Activated naive CD8-positive, alpha-beta T cell treated with anti-CD3 and anti-CD28 coated beads, Interleukin-2, amount 10 ng/mL, durations not matched to agents 7 days and 5 days (primary cell): ENCODE measurements around the gene CCDC86. TPM values are rescaled to one million over a fixed set of nuclear protein-coding genes. Genes with fewer than 3 reads are reported as not detected.
A peak's percentile ranks its signal among the peaks of the same experiment; 100 is the strongest.

Experiments used
- ATAC-seq: fragments of 150-1000 bp; cut with Tn5 transposase; one replicate; pipeline ENCODE4 v1.10.0; 2021; ENCODE audit warnings: low read depth, moderate library complexity
- POLR2A ChIA-PET: fragments of 350-600 bp; sonication (Branson Sonifier 250); formaldehyde crosslinking; loops from one replicate; lab custom pipeline; 2021; ENCODE audit warnings: antibody characterized with exemption; lab: Charles Lee
- DNase-seq: peaks from one replicate; pipeline ENCODE4 v3.0.0; 2021
- H3K27ac Mint-ChIP-seq: one replicate; pipeline ENCODE4 v1.8.0; 2022; ENCODE audit warnings: mild to moderate bottlenecking, mixed read lengths
- H3K27me3 Mint-ChIP-seq: one replicate; pipeline ENCODE4 v1.8.0; 2022; ENCODE audit warnings: mild to moderate bottlenecking, moderate library complexity, mixed read lengths
- H3K36me3 Mint-ChIP-seq: one replicate; pipeline ENCODE4 v1.8.0; 2021; ENCODE audit warnings: mild to moderate bottlenecking, mixed read lengths
- H3K4me1 Mint-ChIP-seq: one replicate; pipeline ENCODE4 v1.8.0; 2021; ENCODE audit warnings: mixed read lengths
- H3K4me3 Mint-ChIP-seq: one replicate; pipeline ENCODE4 v1.8.0; 2022; ENCODE audit warnings: mild to moderate bottlenecking, moderate library complexity, mixed read lengths
- H3K9me3 Mint-ChIP-seq: one replicate; pipeline ENCODE4 v1.8.0; 2021; ENCODE audit warnings: mixed read lengths
- total RNA-seq, 2 experiments: library from RNA; stranded (reverse); gene quantifications; one replicate each; pipeline ENCODE4 v1.2.3, GENCODE V29; 2021

CCDC86 gene
- total RNA-seq, 2 experiments from 2014 or later = 16.9 to 17.1 TPM

DNA sequence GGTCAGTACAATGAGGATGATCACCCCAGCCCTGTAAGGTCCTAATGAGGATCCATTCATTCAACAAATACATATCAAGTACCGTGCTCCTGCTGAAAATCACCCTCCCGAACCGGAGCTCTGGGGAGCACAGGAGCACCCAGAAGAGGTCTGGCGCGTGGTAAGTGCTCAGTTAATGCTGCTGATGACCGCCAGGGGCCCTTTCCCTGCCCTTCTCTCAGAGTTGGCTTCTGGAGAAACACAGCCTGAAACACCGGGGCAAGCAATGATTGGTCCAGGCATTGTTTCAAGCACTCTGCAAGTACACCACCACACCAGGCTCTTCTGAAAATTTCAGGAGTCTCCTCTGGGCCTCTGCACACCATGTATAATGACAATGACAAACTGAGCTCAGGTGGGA lies 3.8 kb upstream of the CCDC86 start:
- no peak overlapping the region for H3K27ac Mint-ChIP-seq
- POLR2A ChIA-PET = no interaction called here
- DNase-seq (no peak), ATAC-seq (no peak)
- H3K4me1 Mint-ChIP-seq = peaks cover 29% of the 10 kb centered on the region
- H3K36me3 Mint-ChIP-seq = no peaks in the 10 kb centered on the region
- no peaks in the 10 kb centered on the region for H3K9me3 Mint-ChIP-seq
- H3K27me3 Mint-ChIP-seq = no peaks in the 10 kb centered on the region
- H3K4me3 Mint-ChIP-seq = no peak overlapping the region

DNA sequence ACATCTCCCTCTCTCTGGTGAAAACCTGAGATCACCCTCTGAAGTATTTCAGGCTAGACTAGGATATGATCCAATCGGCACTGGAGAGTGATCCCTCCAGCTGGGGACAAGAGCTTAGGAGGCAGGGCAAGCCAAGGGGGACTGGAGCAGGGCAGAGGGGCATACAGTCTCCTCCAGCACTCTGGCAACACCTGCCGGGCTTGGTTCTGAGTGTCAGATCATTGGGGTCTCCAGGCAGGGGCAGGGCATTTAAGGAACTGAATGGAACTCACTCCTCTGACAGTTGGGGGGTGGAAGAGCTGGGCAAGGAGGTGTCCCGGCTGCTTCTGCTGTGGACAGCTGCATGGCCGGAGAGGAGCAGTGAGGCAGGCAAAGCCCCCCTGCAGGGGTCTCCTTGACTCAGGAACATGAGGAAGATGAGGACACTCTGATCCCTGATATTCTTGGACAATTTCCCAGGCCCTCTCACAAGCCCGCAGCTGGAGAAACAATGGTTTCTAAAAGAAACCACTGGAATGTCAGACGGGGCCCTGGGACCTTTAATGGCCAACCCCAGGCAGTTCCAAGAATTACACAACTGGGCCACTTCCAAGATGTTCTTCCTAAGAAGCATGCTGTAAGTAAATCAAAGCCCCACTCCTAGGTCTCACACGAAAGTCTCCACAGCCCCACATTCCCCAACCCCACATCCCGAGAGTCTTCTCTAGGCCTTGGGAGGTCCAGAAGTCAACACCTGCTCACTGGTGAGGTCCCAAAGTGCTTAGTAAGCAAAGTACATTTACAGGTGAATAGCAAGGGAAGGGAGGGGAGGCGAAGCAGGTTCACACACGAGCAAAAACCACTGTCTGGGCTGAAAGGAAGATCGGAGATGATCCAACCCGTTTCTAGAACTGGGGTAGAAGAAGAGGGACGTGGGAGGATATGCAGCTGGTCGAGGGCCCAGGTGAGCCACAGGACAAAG lies 1.2 kb upstream of the CCDC86 start:
- H3K27me3 Mint-ChIP-seq = no peaks in the 10 kb centered on the region
- H3K27ac Mint-ChIP-seq = peak overlapping the region; percentile 94
- peaks cover 42% of the 10 kb centered on the region for H3K4me1 Mint-ChIP-seq
- H3K9me3 Mint-ChIP-seq = no peaks in the 10 kb centered on the region
- POLR2A ChIA-PET = interaction anchor here (2.6 kb wide), 1 partner anchor 28 kb away, joined by 10 read pairs; no protein-coding TSS in a partner anchor
- DNase-seq (no peak), ATAC-seq (no peak)
- H3K4me3 Mint-ChIP-seq = peak overlapping the region; percentile 29
- H3K36me3 Mint-ChIP-seq = peaks cover 4% of the 10 kb centered on the region

DNA sequence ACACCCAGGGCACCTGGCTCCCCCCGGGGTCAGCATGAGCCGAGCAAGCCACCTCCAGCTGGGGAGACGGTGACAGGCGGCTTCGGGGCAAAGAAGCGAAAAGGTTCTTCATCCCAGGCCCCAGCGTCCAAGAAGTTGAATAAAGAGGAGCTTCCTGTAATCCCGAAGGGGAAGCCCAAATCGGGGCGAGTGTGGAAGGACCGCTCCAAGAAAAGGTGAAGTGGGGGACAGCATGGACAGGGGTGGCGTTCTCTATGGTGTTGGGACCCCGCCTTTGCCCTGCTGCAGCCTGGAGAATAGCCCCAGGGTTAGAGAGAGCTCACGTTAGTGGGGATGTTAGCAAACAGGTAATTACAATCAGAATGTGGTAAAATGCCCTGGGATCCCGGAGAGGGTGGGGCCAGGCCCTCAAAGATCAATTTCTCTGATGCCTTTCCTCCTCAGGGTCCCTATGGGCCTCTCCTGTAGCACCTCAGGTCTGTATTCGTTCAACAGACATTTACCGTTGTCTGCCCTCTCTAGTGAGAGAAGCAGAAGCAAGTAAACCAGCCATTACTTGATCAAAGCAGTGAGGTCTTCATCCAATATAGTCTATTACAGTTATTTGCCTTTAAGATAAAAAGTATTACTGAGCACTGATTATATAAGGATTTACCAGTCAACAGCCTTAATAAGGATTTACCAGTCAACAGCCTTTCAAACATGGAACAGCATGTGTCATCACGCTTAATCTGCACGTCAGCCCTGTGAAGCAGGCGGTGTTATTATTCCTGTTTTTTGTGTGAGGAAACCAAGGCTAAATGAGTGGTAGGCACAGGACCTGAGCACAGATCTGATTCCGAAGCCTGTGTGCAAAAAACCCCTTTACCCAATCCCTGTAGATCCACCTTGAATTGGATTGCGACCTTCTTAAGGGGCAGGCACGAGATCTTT lies 1.0 kb downstream of the CCDC86 start:
- peaks cover 4% of the 10 kb centered on the region for H3K36me3 Mint-ChIP-seq
- DNase-seq (no peak), ATAC-seq (no peak)
- no peaks in the 10 kb centered on the region for H3K27me3 Mint-ChIP-seq
- POLR2A ChIA-PET = interaction anchor here (0.7 to 2.6 kb wide), 5 partner anchors 13 to 71 kb away, joined by 3 to 13 read pairs (median 6); partner anchors contain the start of genes PTGDR2, TMEM109 and ZP1
- peaks cover 35% of the 10 kb centered on the region for H3K4me1 Mint-ChIP-seq
- H3K4me3 Mint-ChIP-seq = peak overlapping the region; percentile 89
- H3K27ac Mint-ChIP-seq = peak overlapping the region; percentile 94
- no peaks in the 10 kb centered on the region for H3K9me3 Mint-ChIP-seq

DNA sequence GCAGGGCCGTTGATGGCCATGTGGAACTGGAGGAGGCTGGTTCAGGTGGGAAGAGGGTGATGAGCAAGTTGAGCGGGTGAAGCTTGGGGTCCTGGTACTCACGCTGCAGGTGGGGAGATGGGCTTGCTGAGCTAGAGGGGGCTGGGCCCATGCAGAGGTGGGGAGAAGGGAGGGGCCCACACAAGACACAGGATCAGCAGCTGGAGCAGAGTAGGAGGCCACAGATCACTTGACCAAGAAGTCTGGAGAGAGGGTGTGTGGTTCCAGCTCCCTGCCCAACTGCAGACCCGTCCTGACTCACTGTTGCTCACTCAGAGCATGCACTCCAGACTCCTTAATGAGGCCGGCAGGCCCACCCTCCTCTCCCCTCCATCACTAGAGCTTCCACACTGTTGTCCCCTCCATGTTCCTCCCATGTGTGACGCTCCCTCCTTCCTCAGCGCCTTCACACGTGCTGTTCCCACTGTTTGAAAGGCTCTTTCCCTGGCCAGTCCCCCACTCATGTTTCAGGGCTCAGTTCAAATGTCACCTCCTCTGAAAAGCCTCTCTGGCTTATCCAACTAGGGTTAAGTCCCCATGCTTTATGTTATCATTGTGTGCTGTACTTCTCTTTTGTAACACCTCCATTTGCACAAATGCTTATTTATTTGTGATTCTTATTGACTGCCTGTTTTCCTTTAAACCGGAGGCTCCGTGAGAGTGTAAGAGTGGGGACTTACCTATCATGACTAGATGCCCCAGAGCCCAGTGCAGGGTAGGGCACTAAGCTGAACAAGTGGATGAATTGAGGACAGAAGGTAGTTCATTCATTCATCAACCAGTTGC lies 2.3 kb downstream of the CCDC86 start:
- peak overlapping the region; percentile 89 for H3K4me3 Mint-ChIP-seq
- no peak for DNase-seq
- H3K36me3 Mint-ChIP-seq = peaks cover 4% of the 10 kb centered on the region
- no peaks in the 10 kb centered on the region for H3K27me3 Mint-ChIP-seq
- ATAC-seq = no peak
- peak overlapping the region; percentile 94 for H3K27ac Mint-ChIP-seq
- POLR2A ChIA-PET = interaction anchor here (1.1 kb wide), 1 partner anchor 20 kb away, joined by 4 read pairs; no protein-coding TSS in a partner anchor
- H3K9me3 Mint-ChIP-seq = no peaks in the 10 kb centered on the region
- peaks cover 35% of the 10 kb centered on the region for H3K4me1 Mint-ChIP-seq

DNA sequence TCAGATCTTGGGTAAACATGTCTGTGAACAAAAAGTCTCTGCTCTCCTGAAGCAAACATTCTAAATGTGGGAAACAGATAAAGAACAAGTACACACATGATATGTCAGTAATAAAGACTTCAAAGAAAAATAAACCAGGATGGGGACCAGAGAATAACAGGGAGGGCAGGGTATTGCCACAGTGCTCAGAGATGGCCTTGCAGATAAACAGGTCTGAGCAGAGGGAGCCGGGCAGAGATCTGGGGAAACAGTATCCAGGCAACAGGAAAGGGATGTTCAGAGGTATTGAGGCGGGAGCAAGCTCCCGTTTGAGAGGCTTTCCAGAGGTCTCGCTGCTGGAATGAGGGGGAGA lies 2.9 kb downstream of the CCDC86 start:
- no peak for DNase-seq
- H3K9me3 Mint-ChIP-seq = no peaks in the 10 kb centered on the region
- H3K27me3 Mint-ChIP-seq = no peaks in the 10 kb centered on the region
- peak overlapping the region; percentile 89 for H3K4me3 Mint-ChIP-seq
- H3K27ac Mint-ChIP-seq = no peak overlapping the region
- POLR2A ChIA-PET = interaction anchor here (1.0 kb wide), 1 partner anchor 26 kb away, joined by 3 read pairs; no protein-coding TSS in a partner anchor
- ATAC-seq = no peak
- H3K4me1 Mint-ChIP-seq = peaks cover 35% of the 10 kb centered on the region
- H3K36me3 Mint-ChIP-seq = peaks cover 4% of the 10 kb centered on the region

DNA sequence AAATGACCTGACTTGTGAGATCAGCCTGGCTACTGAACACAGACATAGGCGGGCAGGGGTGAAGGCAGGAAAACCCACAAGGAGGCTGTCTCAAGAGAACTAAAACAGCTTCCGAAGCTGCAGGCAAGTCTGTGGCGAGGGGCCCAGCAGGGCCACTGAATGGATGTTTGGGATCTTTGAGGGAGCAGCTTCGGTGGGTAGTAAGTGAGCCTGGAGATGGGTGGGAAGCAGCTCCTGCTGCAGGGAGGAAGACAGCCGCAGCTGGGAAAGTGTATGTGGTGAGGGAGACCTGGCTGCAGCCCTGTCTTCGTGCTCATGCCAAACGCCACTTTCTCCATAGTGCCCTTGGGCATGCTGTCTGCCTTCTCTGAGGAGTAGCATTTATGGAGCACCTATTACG lies 3.4 kb downstream of the CCDC86 start:
- peak overlapping the region; percentile 63 for H3K27ac Mint-ChIP-seq
- POLR2A ChIA-PET = interaction anchor here (1.0 kb wide), 1 partner anchor 26 kb away, joined by 3 read pairs; no protein-coding TSS in a partner anchor
- H3K9me3 Mint-ChIP-seq = no peaks in the 10 kb centered on the region
- DNase-seq (no peak), ATAC-seq (no peak)
- no peaks in the 10 kb centered on the region for H3K27me3 Mint-ChIP-seq
- peaks cover 4% of the 10 kb centered on the region for H3K36me3 Mint-ChIP-seq
- H3K4me1 Mint-ChIP-seq = peaks cover 35% of the 10 kb centered on the region
- peak overlapping the region; percentile 0 for H3K4me3 Mint-ChIP-seq

DNA sequence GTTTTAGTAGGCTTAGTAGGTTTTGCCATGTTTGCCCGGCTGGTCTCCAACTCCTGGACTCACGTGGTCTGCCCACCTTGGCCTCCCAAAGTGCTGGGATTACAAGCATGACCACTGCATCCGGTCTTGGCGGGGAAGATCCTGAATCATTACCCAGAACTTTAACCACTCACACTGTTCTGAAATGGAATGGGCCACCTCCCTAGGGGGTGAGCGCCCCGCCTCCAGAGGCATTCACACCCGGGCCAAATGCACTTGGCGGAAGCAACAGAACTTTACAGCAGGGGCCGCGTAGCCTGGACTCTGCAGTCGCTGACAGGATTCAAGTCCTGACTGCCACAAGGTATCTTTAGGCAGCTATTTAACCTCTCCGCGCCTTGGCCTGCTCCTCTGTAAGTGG lies 5.4 kb downstream of the CCDC86 start:
- DNase-seq (no peak), ATAC-seq (no peak)
- Mint-ChIP-seq H3K4me3 (no peak overlapping the region), H3K27ac (no peak overlapping the region), H3K36me3 (peaks cover 15% of the 10 kb centered on the region), H3K4me1 (peaks cover 28% of the 10 kb centered on the region), H3K27me3 (no peaks in the 10 kb centered on the region), H3K9me3 (no peaks in the 10 kb centered on the region)
- POLR2A ChIA-PET = interaction anchor here (1.5 kb wide), 1 partner anchor 8 kb away, joined by 4 read pairs; the partner anchor contains the start of gene PTGDR2

DNA sequence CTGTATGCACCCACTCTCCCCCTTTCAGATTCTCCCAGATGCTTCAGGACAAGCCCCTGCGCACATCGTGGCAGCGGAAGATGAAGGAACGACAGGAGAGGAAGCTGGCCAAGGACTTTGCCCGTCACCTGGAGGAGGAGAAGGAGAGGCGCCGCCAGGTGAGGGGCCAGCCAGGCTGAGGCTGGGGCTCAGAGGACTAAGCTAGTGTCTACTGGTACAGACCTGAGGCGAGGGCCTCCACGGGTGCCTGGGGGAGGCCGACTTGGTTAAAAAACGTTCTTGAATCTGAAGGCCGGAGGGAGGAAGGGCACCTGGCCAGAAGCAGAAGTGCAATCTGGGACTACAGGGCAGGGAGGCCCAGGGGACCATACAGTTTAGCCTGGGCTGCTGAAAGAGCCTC lies 6.0 kb downstream of the CCDC86 start:
- H3K36me3 Mint-ChIP-seq = peaks cover 15% of the 10 kb centered on the region

DNA sequence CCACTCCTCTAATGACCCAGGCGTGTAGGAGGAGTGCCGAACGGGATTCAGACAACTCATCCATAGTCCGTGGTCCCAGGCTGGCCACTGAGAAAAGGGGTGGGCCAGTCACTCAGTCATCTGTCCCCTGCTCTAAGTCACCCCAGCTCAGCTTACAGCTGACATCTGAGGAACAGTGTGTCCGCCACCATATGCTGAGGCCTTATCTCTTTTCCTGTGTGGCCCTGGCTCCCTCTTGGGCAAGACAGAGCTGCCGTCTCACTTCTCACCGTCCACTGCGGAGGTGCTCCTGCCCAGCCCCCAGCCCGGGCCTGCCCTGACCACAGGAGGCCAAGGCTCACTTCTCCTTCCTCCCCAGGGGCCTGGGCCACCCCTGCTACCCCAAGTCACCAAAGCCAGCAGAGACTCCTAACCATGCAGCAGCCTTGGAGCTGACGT lies 6.8 kb downstream of the CCDC86 start:
- ATAC-seq (no peak), DNase-seq (no peak)
- H3K27me3 Mint-ChIP-seq = no peaks in the 10 kb centered on the region
- H3K4me3 Mint-ChIP-seq = no peak overlapping the region
- peak overlapping the region; percentile 12 for H3K27ac Mint-ChIP-seq
- peaks cover 17% of the 10 kb centered on the region for H3K4me1 Mint-ChIP-seq
- H3K9me3 Mint-ChIP-seq = no peaks in the 10 kb centered on the region
- H3K36me3 Mint-ChIP-seq = peaks cover 15% of the 10 kb centered on the region
- POLR2A ChIA-PET = interaction anchor here (1.1 kb wide), 1 partner anchor 23 kb away, joined by 4 read pairs; no protein-coding TSS in a partner anchor

More for the DNA sequence above, 6.0 kb downstream of the CCDC86 start:
- DNase-seq (no peak), ATAC-seq (no peak)
- Mint-ChIP-seq H3K27ac (no peak overlapping the region), H3K4me1 (peaks cover 25% of the 10 kb centered on the region), H3K4me3 (no peak overlapping the region), H3K27me3 (no peaks in the 10 kb centered on the region), H3K9me3 (no peaks in the 10 kb centered on the region)
- POLR2A ChIA-PET = no interaction called here

DNA sequence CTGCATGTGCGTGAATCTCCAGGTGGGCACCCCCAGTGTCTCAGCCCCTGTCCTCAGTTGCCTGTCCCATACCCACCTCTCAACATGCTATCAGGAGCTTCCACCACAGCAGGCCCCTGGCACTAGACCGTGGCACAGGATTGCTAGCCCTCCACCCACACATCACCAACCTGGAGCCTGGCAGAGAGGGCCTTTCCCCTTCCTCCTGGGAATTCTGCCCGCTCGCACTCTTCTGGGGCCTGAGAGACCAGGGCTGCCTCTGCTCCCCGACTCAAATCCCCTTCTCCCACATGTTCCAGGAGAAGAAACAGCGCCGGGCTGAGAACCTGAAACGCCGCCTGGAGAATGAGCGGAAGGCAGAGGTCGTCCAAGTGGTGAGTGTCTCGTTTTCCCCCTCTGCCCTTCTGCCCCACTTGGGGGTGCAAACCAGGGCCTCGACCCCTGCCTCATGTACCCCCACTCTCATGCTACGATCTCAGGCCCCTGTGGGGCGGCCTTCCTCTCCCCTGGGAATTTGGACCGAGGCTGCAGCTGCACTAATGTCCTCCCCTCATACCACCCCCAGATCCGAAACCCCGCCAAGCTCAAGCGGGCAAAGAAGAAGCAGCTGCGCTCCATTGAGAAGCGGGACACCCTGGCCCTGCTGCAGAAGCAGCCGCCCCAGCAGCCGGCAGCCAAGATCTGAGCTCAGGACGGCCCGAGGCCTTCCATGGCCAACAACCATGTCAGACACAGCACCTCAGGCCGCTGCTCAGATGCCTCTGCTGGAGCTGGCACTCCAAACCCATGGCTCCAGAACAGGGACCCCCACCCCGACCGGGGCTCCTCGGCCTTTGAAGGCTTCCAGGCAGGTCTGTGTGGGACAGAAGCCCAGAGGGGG lies 8.0 kb downstream of the CCDC86 start:
- DNase-seq (no peak), ATAC-seq (no peak)
- Mint-ChIP-seq H3K27me3 (no peaks in the 10 kb centered on the region), H3K4me1 (peaks cover 5% of the 10 kb centered on the region), H3K9me3 (no peaks in the 10 kb centered on the region), H3K36me3 (peaks cover 11% of the 10 kb centered on the region), H3K4me3 (no peak overlapping the region), H3K27ac (no peak overlapping the region)
- POLR2A ChIA-PET = interaction anchor here (1.1 kb wide), 1 partner anchor 22 kb away, joined by 4 read pairs; no protein-coding TSS in a partner anchor

DNA sequence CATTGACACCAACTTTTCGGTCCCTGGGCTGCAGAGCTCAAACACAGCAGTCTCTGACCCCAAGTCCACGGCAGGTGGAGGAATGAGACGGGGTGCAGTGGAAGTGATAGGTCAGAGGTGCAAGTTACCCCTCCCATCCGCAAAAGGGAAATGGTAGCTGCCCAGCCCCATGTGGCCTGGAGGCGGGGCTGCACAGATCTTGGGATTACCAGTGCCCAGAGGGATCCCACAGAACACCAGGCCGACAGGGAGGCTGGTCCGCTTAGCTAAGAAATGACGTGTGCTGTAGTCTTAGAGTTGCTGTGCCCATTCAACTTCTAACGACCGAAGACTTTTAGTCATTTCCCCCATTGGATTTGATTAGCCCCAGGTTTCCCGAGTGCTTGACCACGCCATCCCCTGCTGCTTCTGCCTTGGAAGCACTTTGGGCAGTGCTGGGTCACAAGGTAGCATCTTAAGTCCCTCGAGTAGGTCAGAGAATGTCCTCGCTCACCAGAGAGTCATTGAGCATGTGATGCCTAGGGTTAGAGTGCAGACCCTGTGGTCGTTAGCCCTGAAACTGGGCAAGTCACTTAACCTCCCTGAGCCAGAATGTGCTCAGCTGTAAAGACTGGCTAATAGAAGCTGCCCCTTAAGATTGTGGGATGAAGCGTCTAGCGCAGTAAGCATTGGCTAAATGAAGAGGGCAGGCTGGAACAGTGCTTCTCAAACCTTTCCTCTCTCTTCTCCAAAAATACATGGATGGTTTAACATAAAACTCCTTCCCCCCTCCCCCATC lies 9.6 kb downstream of the CCDC86 start:
- H3K27me3 Mint-ChIP-seq = no peaks in the 10 kb centered on the region
- H3K9me3 Mint-ChIP-seq = no peaks in the 10 kb centered on the region
- peaks cover 11% of the 10 kb centered on the region for H3K4me1 Mint-ChIP-seq
- H3K4me3 Mint-ChIP-seq = no peak overlapping the region
- peaks cover 11% of the 10 kb centered on the region for H3K36me3 Mint-ChIP-seq
- H3K27ac Mint-ChIP-seq = no peak overlapping the region
- POLR2A ChIA-PET = interaction anchor here (0.6 kb wide), 1 partner anchor 17 kb away, joined by 4 read pairs; no protein-coding TSS in a partner anchor
- ATAC-seq (no peak), DNase-seq (no peak)
